ENCODE data around the gene SPATA13.
"Not testable (repeated sequence)": the region's sequence is repeated elsewhere in the genome, so short reads cannot be mapped to it uniquely, and the experiment has no call there.

The SPATA13 gene

DNA sequence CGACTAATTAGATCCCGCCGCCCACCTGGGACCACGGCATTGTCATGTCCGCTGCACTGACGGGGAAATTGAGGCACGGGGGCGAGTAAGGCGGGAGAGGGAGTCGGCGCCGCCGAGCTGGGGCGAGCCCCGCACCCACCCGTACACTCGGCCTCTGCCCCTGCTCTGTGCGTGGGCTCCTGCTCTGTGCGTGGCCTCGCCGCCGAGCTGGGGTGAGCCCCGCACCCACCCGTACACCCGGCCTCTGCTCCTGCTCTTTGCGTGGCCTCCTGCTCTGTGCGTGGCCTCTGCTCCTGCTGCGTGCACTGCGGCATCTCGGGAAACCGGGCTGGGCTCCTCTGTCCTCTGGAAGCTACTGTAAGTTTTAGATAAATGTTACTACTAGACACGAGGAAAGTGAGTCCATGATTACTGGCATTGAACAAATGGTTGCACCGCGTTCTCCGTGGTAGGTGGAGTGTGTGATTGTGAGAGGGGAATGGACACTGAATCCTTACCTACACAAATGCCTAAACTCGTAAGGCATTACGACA lies 148.0 kb downstream of the SPATA13 start:
- DNase-seq = no peak

DNA sequence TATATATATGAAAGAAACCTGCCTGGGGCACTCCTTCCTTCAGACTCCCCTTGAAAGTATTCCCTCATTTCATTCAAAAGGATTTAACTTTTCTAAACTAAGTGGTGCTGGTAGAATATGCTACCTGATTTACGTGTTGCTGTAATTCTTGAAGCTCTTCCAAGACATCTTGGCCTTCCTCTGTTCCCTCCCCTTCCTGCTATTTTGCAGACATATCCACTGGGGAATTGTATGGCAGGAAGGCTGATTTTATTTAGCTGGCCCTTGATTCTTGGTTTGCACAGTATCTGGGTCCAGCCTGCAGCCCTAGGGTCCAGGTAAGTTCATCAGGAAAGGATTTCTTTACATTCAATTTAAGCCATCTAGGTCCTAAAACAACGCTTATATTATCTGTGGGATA lies 148.8 kb downstream of the SPATA13 start, which contains the start of gene C1QTNF9:
TSS of gene C1QTNF9 (plus strand) at position 281 of the 400 bp plus-strand sequence. CDS start 6,424 bp downstream, outside the sequence.
- DNase-seq = not testable (repeated sequence)

- DNase-seq = no peak
These were observed 152.9 kb downstream of the SPATA13 start for GRCh38 chr13:24313439-24313838.

DNA sequence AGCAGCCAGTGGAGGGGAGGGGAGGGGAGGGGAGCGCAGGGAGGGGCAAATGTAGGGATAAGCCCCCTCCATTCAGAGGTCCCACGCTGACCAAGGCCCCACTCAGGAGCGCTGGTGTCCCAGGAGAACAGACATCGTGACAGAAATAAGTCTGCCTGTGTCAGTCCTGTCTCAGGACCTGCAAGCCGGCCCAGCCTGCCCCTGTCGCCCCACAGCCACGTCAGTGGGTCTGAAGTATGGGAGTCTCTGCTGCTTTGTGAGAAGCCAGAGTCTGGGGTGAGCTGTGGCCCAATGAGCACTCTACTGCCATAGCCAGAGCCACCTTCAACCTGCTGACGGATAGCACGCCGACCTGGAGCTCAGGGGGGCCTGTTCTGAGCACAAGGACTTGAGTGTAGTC lies 157.3 kb downstream of the SPATA13 start:
- DNase-seq = not testable (repeated sequence)

DNA sequence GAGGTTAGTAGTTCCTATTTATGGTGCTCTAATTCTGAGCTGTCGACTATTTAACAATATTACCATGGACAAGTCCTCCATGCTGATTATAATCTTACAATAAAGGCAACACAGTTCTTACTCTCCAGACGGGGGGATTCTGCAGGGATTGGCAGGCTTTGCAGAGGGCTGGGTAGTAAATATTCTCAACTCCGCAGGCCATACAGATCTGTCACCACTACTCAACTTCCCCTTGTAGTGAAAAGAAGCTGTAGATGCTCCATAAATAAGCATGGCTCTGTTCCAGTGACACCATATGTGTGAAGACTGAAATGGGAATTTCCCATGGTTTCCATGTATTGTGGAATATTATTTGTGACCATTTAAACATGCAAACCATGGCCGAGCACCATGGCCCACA lies 158.4 kb downstream of the SPATA13 start:
- DNase-seq = not testable (repeated sequence)

DNA sequence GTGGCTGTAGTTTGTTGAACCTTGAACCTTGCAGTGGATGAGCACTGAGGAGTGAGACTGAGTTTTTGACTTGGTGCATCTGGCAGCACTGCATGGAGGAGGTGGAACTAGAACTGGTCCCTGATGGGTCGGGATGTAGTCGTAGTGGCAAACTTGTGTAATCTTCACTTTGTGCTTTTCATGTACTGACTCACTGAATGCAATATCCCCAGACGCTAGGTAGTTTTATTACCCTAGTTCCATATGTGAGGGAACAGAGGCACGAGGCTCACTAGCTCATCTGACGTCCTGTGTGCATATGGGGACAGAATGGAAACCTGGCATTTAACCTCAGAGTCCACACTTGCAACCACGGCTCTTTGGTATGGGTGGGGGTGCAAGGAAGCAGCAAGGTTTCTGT lies 159.1 kb downstream of the SPATA13 start:
- DNase-seq = not testable (repeated sequence)

- DNase-seq = not testable (repeated sequence)
These were observed 160.9 kb downstream of the SPATA13 start for GRCh38 chr13:24321416-24321815.

DNA sequence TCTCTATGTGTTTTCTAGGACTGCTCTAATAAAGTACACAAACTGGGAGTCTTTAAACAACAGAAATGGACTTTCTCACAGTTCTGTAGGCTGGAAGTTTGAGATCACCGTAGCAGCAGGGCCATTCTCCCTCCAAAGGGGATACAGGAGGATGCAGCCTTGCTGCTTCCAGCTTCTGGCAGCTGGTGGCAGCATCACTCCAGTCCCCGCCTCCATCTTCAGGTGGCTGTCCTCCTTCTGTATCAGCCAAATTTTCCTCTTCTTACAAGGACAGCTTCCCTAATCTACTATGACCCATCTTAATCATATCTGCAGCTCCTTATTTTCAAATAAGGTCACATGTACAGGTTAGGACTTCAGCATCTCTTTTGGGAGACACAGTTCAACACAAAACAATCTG lies 161.9 kb downstream of the SPATA13 start:
- DNase-seq = not testable (repeated sequence)

GRCh38 chr13:24323036-24323738 lies 162.7 kb downstream of the SPATA13 start:
- DNase-seq = no peak

- DNase-seq = no peak
These were observed 163.2 kb downstream of the SPATA13 start for GRCh38 chr13:24323739-24324075.

GRCh38 chr13:24327598-24327997 lies 167.1 kb downstream of the SPATA13 start:
- DNase-seq = not testable (repeated sequence)

DNA sequence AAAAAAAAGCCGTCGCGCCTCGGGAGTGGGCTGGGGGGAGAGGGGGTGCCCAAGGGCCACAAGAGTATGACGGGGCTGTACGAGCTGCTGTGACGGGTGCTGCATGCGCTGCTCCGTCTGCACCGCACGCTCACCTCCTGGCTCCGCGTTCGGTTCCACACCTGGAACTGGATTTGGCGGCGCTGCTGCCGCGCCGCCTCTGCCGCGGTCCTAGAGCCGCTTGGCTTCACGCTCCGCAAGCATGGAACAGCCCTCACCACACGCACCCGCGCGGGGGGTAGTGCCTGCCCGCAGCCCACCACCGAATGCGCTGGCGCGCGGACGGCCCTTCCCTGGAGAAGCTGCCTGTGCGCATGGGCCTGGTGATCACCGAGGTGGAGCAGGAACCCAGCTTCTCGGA lies 167.6 kb downstream of the SPATA13 start:
- DNase-seq = no peak

- DNase-seq = no peak
These were observed 178.2 kb downstream of the SPATA13 start for GRCh38 chr13:24338721-24339120.

- no peak for DNase-seq
These were observed 179.6 kb downstream of the SPATA13 start for GRCh38 chr13:24339937-24340607.

DNA sequence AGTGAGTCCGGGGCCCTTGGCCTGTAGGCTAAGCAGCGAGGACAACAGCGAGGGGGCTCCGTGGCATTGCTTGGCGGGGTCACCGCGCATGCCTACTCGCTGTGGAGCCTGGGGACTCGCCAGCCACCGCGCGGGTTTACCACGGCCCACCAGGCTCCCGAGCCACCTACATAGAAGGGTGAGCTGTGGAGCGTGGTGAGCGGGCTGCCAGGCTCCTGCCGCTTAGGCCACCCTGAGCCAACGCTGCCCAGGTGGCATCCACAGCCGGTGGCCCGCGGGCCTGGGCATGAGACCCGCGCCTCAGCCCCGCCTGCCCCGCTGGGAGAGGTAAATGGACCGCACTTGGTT lies 180.1 kb downstream of the SPATA13 start:
- no peak for DNase-seq

DNA sequence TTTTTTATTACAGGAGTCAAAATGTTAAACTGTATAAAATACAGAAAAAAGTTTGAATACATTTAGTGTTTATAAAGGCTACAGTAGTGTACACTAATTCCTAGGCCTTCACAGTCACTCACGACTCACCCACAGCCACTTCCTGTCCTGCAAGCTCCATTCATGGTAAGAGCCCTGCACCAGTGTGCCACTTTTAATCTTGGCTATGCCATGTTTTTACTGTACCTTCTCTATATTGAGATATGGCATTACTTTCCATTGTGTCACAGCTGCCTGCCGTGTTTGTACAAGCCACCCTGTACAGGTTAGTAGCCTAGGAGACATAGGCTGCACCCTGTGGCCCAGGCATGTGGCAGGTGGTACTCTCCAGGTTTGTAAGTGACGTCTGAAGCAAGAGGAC lies 180.9 kb downstream of the SPATA13 start:
- DNase-seq = no peak

GRCh38 chr13:24348385-24348784 lies 187.9 kb downstream of the SPATA13 start:
- DNase-seq = no peak

GRCh38 chr13:24348797-24349515 lies 188.4 kb downstream of the SPATA13 start:
- no peak for DNase-seq

GRCh38 chr13:24349778-24350664 lies 189.5 kb downstream of the SPATA13 start:
- not testable (repeated sequence) for DNase-seq

GRCh38 chr13:24351423-24351822 lies 190.9 kb downstream of the SPATA13 start:
- no peak for DNase-seq

DNA sequence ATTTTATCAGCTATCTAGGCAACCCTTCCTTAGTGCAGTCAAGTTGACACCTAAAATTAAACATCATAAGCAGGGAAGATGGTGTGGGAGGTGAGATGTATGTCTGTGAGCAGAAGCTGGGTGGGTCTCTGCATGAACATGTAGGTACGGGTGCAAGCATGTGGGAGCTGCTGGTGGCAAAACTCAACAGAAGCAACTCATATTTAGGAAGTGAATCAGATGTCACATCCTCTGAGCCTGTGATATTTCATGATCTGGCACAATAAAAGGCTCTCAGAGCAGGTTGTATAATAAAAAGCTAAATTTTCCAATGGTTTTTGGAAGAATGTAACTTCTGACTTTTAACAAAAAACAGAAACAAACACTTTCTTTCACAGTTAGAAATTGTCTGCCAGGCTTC lies 193.2 kb downstream of the SPATA13 start:
- DNase-seq = no peak
